Head of caudate nucleus (tissue), 42 donors: ENCODE measurements around the gene EGLN2.
"Not testable (repeated sequence)": the region's sequence is repeated elsewhere in the genome, so short reads cannot be mapped to it uniquely, and the experiment has no call there.

Experiments
- DNase-seq, 42 donors: peaks; one replicate each; pipeline versions ENCODE4 v3.0.0 to v3.0.0-alpha.2; 2020 to 2021; ENCODE audit warnings: mixed read lengths in 7 of 42
- intact Hi-C: fragments of 100-400 bp; cut with DNase I; formaldehyde crosslinking; loops from one replicate; pipeline ENCODE4 v1.15.0; 2022

EGLN2 gene

GRCh38 chr19:40798683-40799557 is at the start of gene EGLN2:
Gene EGLN2, plus strand, starts transcription at chr19:40799191. Its CDS starts 1,382 bp downstream, at chr19:40800573.
- DNase-seq, result peak; percentile 100
- intact Hi-C loops, result loop anchor here (1.0 kb wide), 1 partner anchor 21 kb away; the partner anchor contains the start of gene RAB4B

- DNase-seq, result peak; percentile 99 to 100 (median 100)
- intact Hi-C loops, result loop anchor here (2.0 kb wide), 1 partner anchor 35 kb away; no protein-coding TSS in a partner anchor
Observed at GRCh38 chr19:40750058-40750873, 48.7 kb upstream of the EGLN2 start, which contains the start of gene ACTMAP. Gene ACTMAP, minus strand, starts transcription at chr19:40750477. Its CDS starts 674 bp downstream, at chr19:40749803.

- intact Hi-C loops, result loop anchor here (2.0 kb wide), 1 partner anchor 36 kb away; no protein-coding TSS in a partner anchor
- DNase-seq, result peak; percentile 94 to 99 (median 98)
Observed at GRCh38 chr19:40750874-40751537, 48.0 kb upstream of the EGLN2 start, which contains the start of gene SNRPA. Gene SNRPA, plus strand, starts transcription at chr19:40751203. Its CDS starts 206 bp downstream, at chr19:40751409.

DNA sequence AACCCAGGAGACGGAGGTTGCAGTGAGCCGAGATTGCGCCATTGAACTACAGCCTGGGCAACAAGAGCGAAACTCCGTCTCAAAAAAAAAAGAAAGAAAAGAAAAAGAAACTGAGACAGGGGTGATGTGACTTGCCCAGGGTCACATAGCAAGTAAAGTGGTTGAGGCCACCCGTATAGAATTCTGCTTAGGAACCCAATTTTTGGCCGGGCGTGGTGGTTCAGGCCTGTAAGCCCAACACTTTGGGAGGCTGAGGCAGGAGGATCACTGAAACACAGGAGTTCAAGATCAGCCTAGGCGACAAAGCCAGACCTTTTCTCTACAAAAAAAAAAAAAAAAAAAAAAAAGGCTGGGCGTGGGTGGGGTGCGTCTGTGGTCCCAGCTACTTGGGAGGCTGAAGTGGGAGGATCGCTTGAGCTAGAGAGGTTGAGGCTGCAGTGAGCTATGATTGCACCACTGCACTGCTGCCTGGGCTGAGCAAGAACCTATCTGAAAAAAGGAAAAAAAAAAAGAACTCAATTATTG is 46.7 kb upstream of the EGLN2 start:
- intact Hi-C loops, result no loop called here

GRCh38 chr19:40754611-40755247 is 44.3 kb upstream of the EGLN2 start:
- peak in 39 of 42 donors; percentile 22 to 81 (median 55) for DNase-seq
- intact Hi-C loops, result no loop called here

More for the DNA sequence above, 46.7 kb upstream of the EGLN2 start:
- no peak for DNase-seq

GRCh38 chr19:40755248-40755624 is 43.8 kb upstream of the EGLN2 start:
- DNase-seq, result no peak
- intact Hi-C loops, result no loop called here

DNA sequence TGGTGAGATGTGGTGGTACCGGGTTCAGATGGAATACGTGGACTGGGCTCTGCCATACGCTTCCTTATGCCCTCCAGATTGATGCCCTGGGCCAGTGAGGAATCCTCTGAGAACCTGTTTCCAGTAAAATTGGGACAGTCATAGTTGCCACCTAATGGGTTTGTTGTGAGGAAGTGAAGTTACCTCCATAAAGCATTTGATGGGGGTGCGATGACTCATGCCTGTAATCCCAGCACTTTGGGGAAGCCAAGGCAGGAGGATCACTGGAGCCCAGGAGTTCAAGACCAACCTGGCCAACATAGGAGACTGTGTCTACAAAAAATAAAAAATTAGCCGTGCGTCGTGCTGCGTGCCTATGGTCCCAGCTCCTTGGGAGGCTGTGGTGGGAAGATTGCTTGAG is 43.2 kb upstream of the EGLN2 start:
- intact Hi-C loops, result no loop called here

GRCh38 chr19:40756502-40757110 is 42.4 kb upstream of the EGLN2 start:
- intact Hi-C loops, result no loop called here
- no peak for DNase-seq

More for the DNA sequence above, 43.2 kb upstream of the EGLN2 start:
- no peak for DNase-seq

GRCh38 chr19:40758491-40758890 is 40.5 kb upstream of the EGLN2 start:
- intact Hi-C loops, result no loop called here
- DNase-seq, result no peak

- no peak for DNase-seq
- intact Hi-C loops, result no loop called here
Observed at GRCh38 chr19:40759352-40759751, 39.6 kb upstream of the EGLN2 start.

- intact Hi-C loops, result no loop called here
- peak in 31 of 42 donors; percentile 24 to 75 (median 53) for DNase-seq
Observed at GRCh38 chr19:40762754-40763470, 36.1 kb upstream of the EGLN2 start.

DNA sequence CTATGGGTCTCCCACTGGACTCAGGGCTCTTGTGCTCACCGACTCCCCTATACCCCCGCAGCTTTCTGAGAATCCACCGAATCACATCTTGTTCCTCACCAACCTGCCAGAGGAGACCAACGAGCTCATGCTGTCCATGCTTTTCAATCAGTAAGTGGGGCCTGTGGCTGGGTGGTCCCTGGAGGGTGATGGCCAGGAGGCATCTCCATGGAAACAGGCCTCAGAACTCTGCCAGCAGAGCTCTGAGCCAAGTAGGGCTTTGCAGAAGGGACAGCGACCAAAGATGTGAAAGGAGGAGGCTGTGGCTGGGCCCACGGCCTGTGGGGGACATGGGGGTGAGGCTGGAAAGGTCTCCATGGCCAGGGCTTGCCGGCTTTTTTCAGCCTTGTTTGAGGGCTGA is 35.5 kb upstream of the EGLN2 start:
- DNase-seq, result peak in 1 of 42 donors; percentile 9

GRCh38 chr19:40763963-40764362 is 35.0 kb upstream of the EGLN2 start:
- intact Hi-C loops, result no loop called here
- DNase-seq, result no peak

More for the DNA sequence above, 35.5 kb upstream of the EGLN2 start:
- intact Hi-C loops, result no loop called here

- DNase-seq, intact Hi-C loops: not testable (repeated sequence)
Observed at GRCh38 chr19:40766385-40766784, 32.6 kb upstream of the EGLN2 start.

- no peak for DNase-seq
- intact Hi-C loops, result no loop called here
Observed at GRCh38 chr19:40768869-40769268, 30.1 kb upstream of the EGLN2 start.

DNA sequence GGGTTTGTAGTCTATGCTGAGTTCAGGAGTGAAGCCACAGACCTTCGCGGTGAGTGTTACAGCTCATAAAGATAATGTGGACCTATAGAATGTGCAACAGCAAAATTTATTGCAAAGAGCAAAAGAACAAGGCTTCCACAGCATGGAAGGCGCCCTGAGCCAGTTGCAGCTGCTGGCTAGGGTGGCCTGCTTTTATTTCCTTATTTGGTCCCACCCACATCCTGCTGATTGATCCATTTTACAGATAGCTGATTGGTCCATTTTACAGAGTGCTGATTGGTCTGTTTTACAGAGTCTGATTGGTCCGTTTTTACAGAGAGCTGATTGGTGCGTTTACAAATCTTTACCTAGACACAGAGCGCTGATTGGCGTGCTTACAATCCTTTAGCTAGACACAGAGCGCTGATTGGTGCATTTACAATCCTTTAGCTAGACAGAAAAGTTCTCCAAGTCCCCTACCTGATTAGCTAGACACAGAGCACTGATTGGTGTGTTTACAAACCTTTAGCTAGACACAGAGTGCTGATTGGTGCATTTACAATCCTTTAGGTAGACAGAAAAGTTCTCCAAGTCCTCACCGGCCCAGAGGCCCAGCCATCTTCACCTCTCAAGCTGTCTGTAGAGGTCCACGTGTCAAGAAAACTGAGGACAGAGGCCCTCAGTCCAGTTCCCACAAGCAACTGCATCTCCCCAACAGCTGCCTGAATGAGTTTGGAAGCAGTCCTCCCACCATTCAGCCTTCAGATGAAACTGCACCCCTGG is 27.7 kb upstream of the EGLN2 start:
- intact Hi-C loops, DNase-seq: not testable (repeated sequence)
